HCT116 (cell line): ENCODE data around the gene GGCX. TPM values are rescaled to one million over a fixed set of nuclear protein-coding genes. Genes with fewer than 3 reads are reported as not detected.
"Not testable (repeated sequence)": the region's sequence is repeated elsewhere in the genome, so short reads cannot be mapped to it uniquely, and the experiment has no call there.

Experiments used
- ATAC-seq: fragments of 200-7000 bp; cut with Tn5 transposase; 2 replicates; pipeline ENCODE4 v1.9.1; 2020; ENCODE audit warnings: mild to moderate bottlenecking, moderate library complexity
- BruUV-seq: library from RNA; stranded (reverse); fragments of 400-500 nt; replicated peaks from 2 replicates; lab custom pipeline; 2021; lab: Mats Ljungman, UMichigan
- CTCF ChIA-PET: fragments of 300-600 bp; sonication (Branson Sonifier 250); formaldehyde crosslinking; loops from one replicate; lab custom pipeline; 2021; ENCODE audit warnings: antibody characterized with exemption; lab: Charles Lee
- POLR2A ChIA-PET: fragments of 300-600, 350-600 bp; sonication (Branson Sonifier 250); formaldehyde crosslinking; loops from one replicate; lab custom pipeline; 2021; ENCODE audit warnings: antibody characterized with exemption; lab: Charles Lee
- RAD21 ChIA-PET, 2 experiments: fragments of 300-600 bp; sonication (Branson Sonifier 250); formaldehyde crosslinking; loops; one replicate each; lab custom pipeline; 2023; ENCODE audit warnings: low total read pairs in 2 of 2; ENCODE audit not compliant: uncharacterized antibody in 2 of 2, unreplicated experiment in 2 of 2, low non-redundant PET in 1 of 2; lab: Charles Lee
- DNase-seq: peaks from one replicate; pipeline ENCODE4 v3.0.0-alpha.2; 2010; ENCODE audit warnings: low read depth, low spot score
- H2AFZ ChIP-seq: fragments of 200-600 bp; shearing (Covaris generic), sonication (generic); 2 replicates; pipeline ENCODE4 v1.6.1; 2017; ENCODE audit warnings: low read depth, mixed run types, mixed read lengths, antibody characterized with exemption, low read length; ENCODE audit not compliant: poor library complexity, severe bottlenecking
- H3K27ac ChIP-seq: 2 replicates; pipeline ENCODE4 v1.5.1; 2012; ENCODE audit warnings: low read depth, low read length
- H3K27me3 ChIP-seq: fragments of 200-600 bp; sonication (generic); 2 replicates; pipeline ENCODE4 v1.6.1; 2016; ENCODE audit warnings: mixed run types, low read length, mixed read lengths; ENCODE audit not compliant: insufficient read depth
- H3K36me3 ChIP-seq, 2 experiments: fragments of 200-500 bp in 1 of 2; fragments of 200-600 bp in 1 of 2; sonication (Bioruptor generic) in 1 of 2; sonication (generic) in 1 of 2; 2 replicates each; pipeline versions ENCODE4 v1.5.1 to v1.6.1; 2014 to 2016; ENCODE audit warnings: low read length in 2 of 2, inconsistent platforms in 1 of 2, mixed read lengths in 1 of 2, mixed run types in 1 of 2; ENCODE audit not compliant: insufficient read depth in 2 of 2, control insufficient read depth in 1 of 2
- H3K4me1 ChIP-seq, 2 experiments: fragments of 200-600 bp in 1 of 2; sonication (generic) in 1 of 2; 2 replicates each; pipeline versions ENCODE4 v1.5.1 to v1.6.1; 2012 to 2017; ENCODE audit warnings: low read length in 2 of 2, inconsistent platforms in 1 of 2, mild to moderate bottlenecking in 1 of 2, mixed read lengths in 1 of 2, mixed run types in 1 of 2, moderate library complexity in 1 of 2; ENCODE audit not compliant: insufficient read depth in 2 of 2, control insufficient read depth in 1 of 2
- H3K4me2 ChIP-seq: fragments of 200-600 bp; sonication (generic); 2 replicates; pipeline ENCODE4 v1.6.1; 2017; ENCODE audit warnings: mixed run types, low read length, mixed read lengths
- H3K4me3 ChIP-seq, 2 experiments: fragments of 200-600 bp in 1 of 2; sonication (generic) in 1 of 2; replicated peaks in 1 of 2; 2 replicates each; pipeline ENCODE4 v1.5.1; 2011 to 2016; ENCODE audit warnings: low read length in 2 of 2, control low read depth in 1 of 2, low read depth in 1 of 2, mild to moderate bottlenecking in 1 of 2, mixed read lengths in 1 of 2, mixed run types in 1 of 2
- H3K79me2 ChIP-seq: fragments of 200-600 bp; sonication (generic); 2 replicates; pipeline ENCODE4 v1.6.1; 2017; ENCODE audit warnings: mild to moderate bottlenecking, mixed run types, low read length, moderate library complexity, mixed read lengths; ENCODE audit not compliant: insufficient read depth
- H3K9ac ChIP-seq: fragments of 200-600 bp; sonication (generic); 2 replicates; pipeline ENCODE4 v1.6.1; 2016; ENCODE audit warnings: low read length, mixed read lengths
- H3K9me2 ChIP-seq: fragments of 200-600 bp; sonication (generic), shearing (Covaris generic); 2 replicates; pipeline ENCODE4 v1.6.1; 2017; ENCODE audit warnings: mixed run types, mild to moderate bottlenecking, moderate library complexity; ENCODE audit not compliant: insufficient read depth
- H3K9me3 ChIP-seq, 2 experiments: fragments of 200-500 bp in 1 of 2; fragments of 200-600 bp in 1 of 2; sonication (Bioruptor generic) in 1 of 2; sonication (generic) in 1 of 2; 2 replicates each; pipeline ENCODE4 v1.6.1; 2014 to 2017; ENCODE audit warnings: low read length in 2 of 2, mixed read lengths in 2 of 2, inconsistent platforms in 1 of 2, low read depth in 1 of 2, mild to moderate bottlenecking in 1 of 2, mixed run types in 1 of 2, moderate library complexity in 1 of 2; ENCODE audit not compliant: control insufficient read depth in 1 of 2, insufficient read depth in 1 of 2
- H4K20me1 ChIP-seq: fragments of 200-600 bp; sonication (generic), shearing (Covaris generic); 2 replicates; pipeline ENCODE4 v1.6.1; 2017; ENCODE audit warnings: mixed run types, mild to moderate bottlenecking, moderate library complexity; ENCODE audit not compliant: insufficient read depth
- CEBPB ChIP-seq: IDR thresholded peaks from 2 replicates; pipeline ENCODE4 v1.6.1; 2012; ENCODE audit warnings: low read depth
- EZH2phosphoT487 ChIP-seq: fragments of 200-600 bp; IDR thresholded peaks from 2 replicates; pipeline ENCODE4 v1.6.1; 2018; ENCODE audit warnings: antibody characterized with exemption, borderline replicate concordance
- FOSL1 ChIP-seq: IDR thresholded peaks from 2 replicates; pipeline ENCODE4 v1.6.1; 2012; ENCODE audit warnings: low read depth
- POLR2A ChIP-seq: IDR thresholded peaks from 2 replicates; pipeline ENCODE4 v1.7.0; 2011; ENCODE audit warnings: borderline replicate concordance; ENCODE audit not compliant: insufficient read depth, insufficient read length; ENCODE audit errors: extremely low read depth
- POLR2AphosphoS5 ChIP-seq: IDR thresholded peaks from 2 replicates; pipeline ENCODE4 v1.6.1; 2011; ENCODE audit warnings: mild to moderate bottlenecking, low read depth, low read length, moderate library complexity
- RAD21 ChIP-seq: IDR thresholded peaks from 2 replicates; pipeline ENCODE4 v1.6.1; 2012; ENCODE audit warnings: low read depth, mild to moderate bottlenecking
- intact Hi-C: fragments of 100-400 bp; cut with micrococcal nuclease; formaldehyde crosslinking; loops from 2 replicates; pipeline ENCODE4 v1.10.0; 2022
- total RNA-seq: library from RNA; stranded (reverse); gene quantifications from one replicate; pipeline ENCODE4 v1.2.1, GENCODE V29; 2021; ENCODE audit not compliant: unreplicated experiment

Gene GGCX
- total RNA-seq, 1 experiment from 2014 or later, result 43.5 TPM

GRCh38 chr2:85592299-85592698 lies 31.0 kb upstream of the GGCX start:
- ChIA-PET POLR2A (interaction anchor here (0.5 to 0.6 kb wide), 2 partner anchors 13 to 15 kb away, joined by 4 to 5 read pairs; partner anchors contain the start of gene VAMP8), RAD21 (interaction anchor here (0.6 kb wide), 2 partner anchors 24 to 133 kb away, joined by 3 to 7 read pairs; no protein-coding TSS in a partner anchor)
- not testable (repeated sequence) for BruUV-seq

GRCh38 chr2:85591563-85591962 lies 30.3 kb upstream of the GGCX start:
- DNase-seq (no peak), ATAC-seq (no peak)
- ChIA-PET CTCF (no interaction called here), POLR2A (interaction anchor here (1.5 kb wide), 1 partner anchor 10 kb away, joined by 3 read pairs; no protein-coding TSS in a partner anchor), RAD21 (no interaction called here)
- Histone ChIP-seq H3K79me2 (peaks cover 11% of the 10 kb centered on the region), H3K4me2 (no peak overlapping the region), H3K4me1 (peaks cover 8 to 24% of the 10 kb centered on the region in 2 experiments), H3K36me3 (no peaks in the 10 kb centered on the region), H3K27me3 (no peaks in the 10 kb centered on the region), H3K27ac (no peak overlapping the region), H3K9me3 (no peaks in the 10 kb centered on the region), H3K4me3 (no peak overlapping the region), H2AFZ (no peak overlapping the region), H4K20me1 (no peaks in the 10 kb centered on the region), H3K9me2 (no peaks in the 10 kb centered on the region), H3K9ac (no peak overlapping the region)
- intact Hi-C loops, result no loop called here
- BruUV-seq, result no TSS peak
- TF ChIP-seq CEBPB (no peak), POLR2A (no peak), RAD21 (no peak), FOSL1 (no peak), POLR2AphosphoS5 (no peak), EZH2phosphoT487 (no peak)

More at GRCh38 chr2:85592299-85592698, 31.0 kb upstream of the GGCX start:
- intact Hi-C loops, H3K4me3 ChIP-seq, H3K9me2 ChIP-seq, H2AFZ ChIP-seq, H4K20me1 ChIP-seq, H3K9ac ChIP-seq, DNase-seq, CTCF ChIA-PET, H3K36me3 ChIP-seq, H3K27me3 ChIP-seq, ATAC-seq, H3K9me3 ChIP-seq, H3K27ac ChIP-seq: not testable (repeated sequence)
- H3K79me2 ChIP-seq, result peaks cover 18% of the 10 kb centered on the region
- H3K4me2 ChIP-seq, result peak overlapping the region; percentile 19; the same call in 1 of the 2 replicates
- peaks cover 8 to 28% of the 10 kb centered on the region in 2 experiments; a peak in 3 of 4 replicates for H3K4me1 ChIP-seq
